Nephron (organoid): ENCODE measurements around the gene ZNF442.
"Not testable (repeated sequence)": the region's sequence is repeated elsewhere in the genome, so short reads cannot be mapped to it uniquely, and the experiment has no call there.

Source experiments
- H3K27ac Mint-ChIP-seq, 3 experiments: 2 replicates each; pipeline ENCODE4 v1.8.0; 2020; ENCODE audit warnings: mixed read lengths in 3 of 3, mild to moderate bottlenecking in 2 of 3, moderate library complexity in 1 of 3
- H3K27me3 Mint-ChIP-seq: 2 replicates; pipeline ENCODE4 v1.8.0; 2021; ENCODE audit warnings: low read depth, mild to moderate bottlenecking, moderate library complexity, mixed read lengths
- H3K36me3 Mint-ChIP-seq: 2 replicates; pipeline ENCODE4 v1.8.0; 2020; ENCODE audit warnings: low read depth, mixed read lengths
- H3K4me1 Mint-ChIP-seq: 2 replicates; pipeline ENCODE4 v1.8.0; 2020; ENCODE audit warnings: mixed read lengths
- H3K4me3 Mint-ChIP-seq, 3 experiments: 2 replicates each; pipeline ENCODE4 v1.8.0; 2020; ENCODE audit warnings: mild to moderate bottlenecking in 3 of 3, mixed read lengths in 3 of 3, moderate library complexity in 2 of 3
- H3K9me3 Mint-ChIP-seq: 2 replicates; pipeline ENCODE4 v1.8.0; 2020; ENCODE audit warnings: mixed read lengths
- TF ChIP-seq, protein P1 (sequence below), 3 experiments: fragments of 200-600 bp; sonication (generic); IDR thresholded peaks; one replicate each; pipeline ENCODE4 v1.5.0; 2021; ENCODE audit warnings: antibody characterized with exemption in 3 of 3; ENCODE audit not compliant: unreplicated experiment in 3 of 3

ZNF442 gene

DNA sequence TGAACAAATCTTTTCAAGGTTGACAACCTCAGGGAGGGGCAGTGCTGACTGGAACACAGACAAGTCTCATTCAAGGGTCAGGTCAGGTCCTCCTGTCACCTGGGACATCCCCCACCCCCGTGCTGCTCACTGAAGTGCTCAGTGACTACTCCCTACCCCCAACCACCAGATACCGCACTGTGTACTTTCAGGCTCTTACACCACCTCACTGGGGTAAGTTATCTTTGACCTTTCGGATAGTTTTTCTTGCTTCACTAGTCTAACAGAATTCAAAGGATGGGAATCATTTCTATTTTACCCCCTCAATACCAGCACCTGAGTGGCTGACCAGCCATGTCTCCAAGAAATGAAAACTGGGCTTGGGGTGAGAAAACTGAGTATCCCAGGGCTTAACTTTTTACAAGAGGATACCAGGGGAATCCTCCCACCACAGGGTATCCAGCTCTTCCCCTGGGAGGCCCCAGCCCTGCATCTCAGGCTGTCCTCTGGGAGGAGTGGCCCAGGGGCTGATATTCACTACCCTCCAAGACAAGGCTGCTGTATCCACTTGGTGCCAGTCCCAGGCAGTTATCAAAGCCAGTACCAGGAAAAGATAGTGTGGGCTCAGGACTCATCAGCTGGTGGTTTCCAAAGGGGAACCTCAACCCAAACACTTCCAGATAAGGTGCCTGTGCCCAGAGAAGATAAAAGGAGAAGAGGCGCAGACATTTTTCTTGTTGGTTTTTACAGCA lies 34.1 kb downstream of the ZNF442 start:
- H3K27ac Mint-ChIP-seq = peak overlapping the region in 2 of 3 experiments; percentile 48 to 68
- peaks cover 6% of the 10 kb centered on the region for H3K36me3 Mint-ChIP-seq
- no peaks in the 10 kb centered on the region for H3K27me3 Mint-ChIP-seq
- peaks cover 20% of the 10 kb centered on the region for H3K4me1 Mint-ChIP-seq
- TF ChIP-seq, protein P1, sequence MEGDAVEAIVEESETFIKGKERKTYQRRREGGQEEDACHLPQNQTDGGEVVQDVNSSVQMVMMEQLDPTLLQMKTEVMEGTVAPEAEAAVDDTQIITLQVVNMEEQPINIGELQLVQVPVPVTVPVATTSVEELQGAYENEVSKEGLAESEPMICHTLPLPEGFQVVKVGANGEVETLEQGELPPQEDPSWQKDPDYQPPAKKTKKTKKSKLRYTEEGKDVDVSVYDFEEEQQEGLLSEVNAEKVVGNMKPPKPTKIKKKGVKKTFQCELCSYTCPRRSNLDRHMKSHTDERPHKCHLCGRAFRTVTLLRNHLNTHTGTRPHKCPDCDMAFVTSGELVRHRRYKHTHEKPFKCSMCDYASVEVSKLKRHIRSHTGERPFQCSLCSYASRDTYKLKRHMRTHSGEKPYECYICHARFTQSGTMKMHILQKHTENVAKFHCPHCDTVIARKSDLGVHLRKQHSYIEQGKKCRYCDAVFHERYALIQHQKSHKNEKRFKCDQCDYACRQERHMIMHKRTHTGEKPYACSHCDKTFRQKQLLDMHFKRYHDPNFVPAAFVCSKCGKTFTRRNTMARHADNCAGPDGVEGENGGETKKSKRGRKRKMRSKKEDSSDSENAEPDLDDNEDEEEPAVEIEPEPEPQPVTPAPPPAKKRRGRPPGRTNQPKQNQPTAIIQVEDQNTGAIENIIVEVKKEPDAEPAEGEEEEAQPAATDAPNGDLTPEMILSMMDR (IDR thresholded peaks at IDR 0.05; ENCODE audit: unreplicated experiment in 3 of 3) = no peak
- H3K4me3 Mint-ChIP-seq = peak overlapping the region; percentile 85 to 99 (median 99)
- peaks cover 9% of the 10 kb centered on the region for H3K9me3 Mint-ChIP-seq

DNA sequence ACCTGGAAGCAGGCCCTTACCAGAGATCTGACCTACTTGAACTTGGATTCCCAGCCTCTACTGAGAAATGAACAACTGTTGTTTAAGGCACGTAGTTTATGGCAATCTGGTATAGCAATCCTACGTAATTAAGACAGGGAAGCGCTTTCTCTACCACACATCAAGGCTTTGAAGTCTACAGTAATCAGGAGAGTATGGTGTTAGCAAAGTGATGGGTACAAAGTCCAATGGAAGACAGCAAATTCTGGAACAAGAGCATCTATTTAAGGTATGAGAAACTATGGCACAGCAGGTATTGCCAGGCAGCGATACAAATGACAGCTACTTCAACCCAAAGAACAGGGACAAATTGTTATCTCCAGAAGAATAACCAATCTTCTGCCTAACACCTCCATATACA lies 35.1 kb downstream of the ZNF442 start:
- H3K27me3 Mint-ChIP-seq = no peaks in the 10 kb centered on the region
- peaks cover 7% of the 10 kb centered on the region for H3K36me3 Mint-ChIP-seq
- H3K4me3 Mint-ChIP-seq = peak overlapping the region in 2 of 3 experiments; percentile 7 to 13
- H3K4me1 Mint-ChIP-seq = peaks cover 20% of the 10 kb centered on the region
- peaks cover 14% of the 10 kb centered on the region for H3K9me3 Mint-ChIP-seq
- TF ChIP-seq, protein P1 (IDR thresholded peaks at IDR 0.05; ENCODE audit: unreplicated experiment in 3 of 3) = no peak
- peak overlapping the region in 1 of 3 experiments; percentile 68 for H3K27ac Mint-ChIP-seq

DNA sequence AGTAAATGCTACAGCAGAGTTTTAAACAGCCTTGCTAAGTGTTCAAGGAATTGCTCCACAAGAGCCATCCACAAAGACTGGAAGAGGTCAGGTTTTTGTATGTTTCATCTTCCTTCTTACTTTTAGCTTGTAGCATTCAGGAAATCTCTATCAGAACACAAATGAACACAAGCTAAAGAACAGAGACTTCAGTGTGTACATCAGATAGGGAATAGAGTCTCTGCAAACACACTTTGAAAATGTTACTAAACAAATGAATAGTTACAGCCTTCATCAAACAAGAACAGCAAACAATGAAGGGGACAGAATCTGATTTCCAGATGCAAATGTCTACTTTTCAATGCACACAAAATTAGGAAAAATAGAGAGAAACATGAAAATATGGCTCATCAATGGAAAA lies 39.8 kb downstream of the ZNF442 start:
- H3K9me3 Mint-ChIP-seq = peaks cover 39% of the 10 kb centered on the region
- H3K27ac Mint-ChIP-seq = no peak overlapping the region
- TF ChIP-seq, protein P1 (IDR thresholded peaks at IDR 0.05; ENCODE audit: unreplicated experiment in 3 of 3) = no peak
- H3K4me1 Mint-ChIP-seq = no peaks in the 10 kb centered on the region
- H3K36me3 Mint-ChIP-seq = peaks cover 40% of the 10 kb centered on the region
- H3K27me3 Mint-ChIP-seq = no peaks in the 10 kb centered on the region
- no peak overlapping the region for H3K4me3 Mint-ChIP-seq

DNA sequence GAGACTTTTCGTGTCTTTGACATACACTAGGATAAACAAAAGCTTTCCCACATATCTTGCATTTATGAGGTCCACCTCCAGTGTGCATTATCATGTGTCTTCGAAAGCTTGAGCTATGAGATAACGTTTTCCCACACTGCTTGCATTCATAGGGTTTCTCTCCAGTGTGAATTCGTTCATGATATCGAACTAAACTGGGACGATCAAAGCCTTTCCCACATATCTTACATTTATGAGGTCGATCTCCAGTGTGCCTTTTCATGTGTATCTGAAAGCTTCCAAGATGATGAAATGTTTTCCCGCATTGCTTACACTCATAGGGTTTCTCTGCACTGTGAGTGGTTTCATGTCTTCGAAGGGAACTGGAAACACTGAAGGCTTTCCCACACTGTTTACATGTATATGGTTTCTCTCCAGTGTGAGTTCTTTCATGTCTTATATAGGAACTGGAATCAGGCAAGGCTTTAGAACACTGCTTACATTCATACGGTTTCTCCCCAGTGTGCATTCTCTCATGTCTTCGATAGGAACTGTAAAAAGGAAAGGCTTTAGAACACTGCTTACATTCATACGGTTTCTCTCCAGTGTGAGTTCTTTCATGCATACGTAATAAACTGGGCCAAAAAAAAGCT lies 46.6 kb downstream of the ZNF442 start:
- H3K9me3 Mint-ChIP-seq = peaks cover 46% of the 10 kb centered on the region
- no peaks in the 10 kb centered on the region for H3K27me3 Mint-ChIP-seq
- no peak overlapping the region for H3K27ac Mint-ChIP-seq
- H3K4me1 Mint-ChIP-seq = no peaks in the 10 kb centered on the region
- TF ChIP-seq, protein P1 (IDR thresholded peaks at IDR 0.05; ENCODE audit: unreplicated experiment in 3 of 3) = no peak
- H3K4me3 Mint-ChIP-seq = no peak overlapping the region
- H3K36me3 Mint-ChIP-seq = peaks cover 65% of the 10 kb centered on the region

DNA sequence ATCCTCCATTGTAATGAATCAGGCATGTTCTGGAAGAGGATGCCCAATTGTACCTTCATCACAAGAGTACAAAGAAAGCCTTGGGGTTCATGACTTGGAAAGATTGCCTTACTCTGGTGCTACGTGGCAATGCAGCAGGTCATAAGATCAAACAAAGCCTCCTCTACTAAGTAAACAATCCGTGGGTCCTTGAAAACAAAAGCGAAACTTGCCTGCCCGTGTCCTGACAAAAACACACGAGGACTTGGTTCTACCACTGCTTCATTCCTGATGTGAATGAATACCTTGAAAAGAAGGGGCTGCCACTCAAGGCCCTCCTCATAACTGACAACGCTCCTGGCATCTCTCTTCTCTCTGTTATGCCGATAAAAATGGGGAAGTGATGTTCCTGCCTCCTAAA lies 50.9 kb downstream of the ZNF442 start:
- no peaks in the 10 kb centered on the region for H3K27me3 Mint-ChIP-seq
- H3K9me3 Mint-ChIP-seq = peaks cover 28% of the 10 kb centered on the region
- no peak overlapping the region for H3K4me3 Mint-ChIP-seq
- H3K4me1 Mint-ChIP-seq = no peaks in the 10 kb centered on the region
- H3K27ac Mint-ChIP-seq = no peak overlapping the region
- H3K36me3 Mint-ChIP-seq = peaks cover 30% of the 10 kb centered on the region
- TF ChIP-seq, protein P1 (IDR thresholded peaks at IDR 0.05; ENCODE audit: unreplicated experiment in 3 of 3) = no peak

DNA sequence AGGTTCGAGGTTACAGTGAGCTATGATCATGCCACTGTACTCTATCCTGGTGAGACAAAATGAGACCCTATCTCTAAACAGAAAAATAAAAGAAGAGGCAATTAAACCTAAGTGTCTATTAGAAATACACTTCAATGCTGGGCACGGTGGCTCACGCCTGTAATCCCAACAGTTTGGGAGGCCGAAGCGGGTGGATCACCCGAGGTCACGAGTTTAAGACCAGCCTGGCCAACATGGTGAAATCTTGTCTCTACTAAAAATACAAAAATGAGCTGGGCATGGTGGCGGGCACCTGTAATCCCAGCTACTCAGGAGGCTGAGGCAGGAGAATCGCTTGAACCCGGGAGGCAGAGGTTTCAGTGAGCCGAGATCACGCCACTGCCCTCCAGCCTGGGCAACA lies 56.6 kb downstream of the ZNF442 start:
- not testable (repeated sequence) for H3K36me3 Mint-ChIP-seq, H3K4me1 Mint-ChIP-seq, H3K27ac Mint-ChIP-seq, H3K27me3 Mint-ChIP-seq, H3K4me3 Mint-ChIP-seq
- peaks cover 14% of the 10 kb centered on the region for H3K9me3 Mint-ChIP-seq
